Heart right ventricle (tissue), 16 donors: Measurements from ENCODE around the gene SHROOM3. TPM values are rescaled to one million over a fixed set of nuclear protein-coding genes. Genes with fewer than 3 reads are reported as not detected.

ENCODE experiments used
- ATAC-seq, 8 donors: fragments of 200-7000 bp; cut with Tn5 transposase; one replicate each; pipeline ENCODE4 v1.9.1; 2020; ENCODE audit warnings: mild to moderate bottlenecking in 8 of 8, moderate library complexity in 8 of 8, moderate number of reproducible peaks in 1 of 8
- DNase-seq, 2 donors: peaks; one replicate each; pipeline ENCODE4 v3.0.0-alpha.2; 2020
- H3K27ac ChIP-seq, 10 donors: fragments of 200-600 bp; sonication (generic) in 2 of 10; one replicate each; pipeline versions ENCODE4 v1.5.0 to v1.8.0; 2020 to 2022; ENCODE audit warnings: mild to moderate bottlenecking in 3 of 10
- H3K27me3 ChIP-seq, 7 donors: fragments of 200-600 bp; one replicate each; pipeline ENCODE4 v1.8.0; 2021 to 2022; ENCODE audit warnings: mild to moderate bottlenecking in 2 of 7
- H3K36me3 ChIP-seq, 9 donors: fragments of 200-600 bp; sonication (generic) in 1 of 9; one replicate each; pipeline versions ENCODE4 v1.5.0 to v1.8.0; 2020 to 2022; ENCODE audit warnings: mild to moderate bottlenecking in 2 of 9
- H3K4me1 ChIP-seq, 9 donors: fragments of 200-600 bp; sonication (generic) in 1 of 9; one replicate each; pipeline versions ENCODE4 v1.5.0 to v1.8.0; 2020 to 2022; ENCODE audit warnings: mild to moderate bottlenecking in 4 of 9
- H3K4me3 ChIP-seq, 10 donors: fragments of 200-600 bp; sonication (generic) in 2 of 10; one replicate each; pipeline versions ENCODE4 v1.5.0 to v1.8.0; 2020 to 2022; ENCODE audit warnings: mild to moderate bottlenecking in 7 of 10, moderate library complexity in 2 of 10
- H3K9me3 ChIP-seq, 11 donors: fragments of 200-600 bp in 10 of 11; sonication (generic) in 2 of 11; one replicate each; pipeline versions ENCODE4 v1.5.0 to v1.8.0; 2013 to 2022; ENCODE audit warnings: mild to moderate bottlenecking in 2 of 11, control low read depth in 1 of 11, moderate library complexity in 1 of 11
- WGBS, 2 donors: extraction: QIAGEN DNeasy Blood & Tissue Kit; methylation state at CpG; one replicate each; pipeline ENCODE4 v1.1.7; 2013; ENCODE audit warnings: inconsistent platforms in 1 of 2; 5-methylcytosine and 5-hydroxymethylcytosine counted together
- intact Hi-C, 10 donors: fragments of 100-400 bp; cut with DNase I; formaldehyde crosslinking; loops; one replicate each; pipeline versions ENCODE4 v1.11.1 to v1.14.2; 2022
- polyA plus RNA-seq, 2 donors: library from polyadenylated mRNA; stranded (reverse); fragments of 200-250 nt; gene quantifications; one replicate each; pipeline ENCODE4 v1.2.3, GENCODE V29; 2013
- total RNA-seq, 10 donors: library from RNA; stranded (reverse); fragmentation: NEBNext Ultra II Directional in 3 of 10; extraction: Animal tissue kit (Norgen Biotek cat#: 25700) in 3 of 10; gene quantifications; one replicate each; pipeline versions ENCODE4 v1.2.1 to v1.2.4, GENCODE V29; 2021 to 2023
- TF ChIP-seq, protein P1 (sequence below), 9 donors: fragments of 200-600 bp; sonication (generic) in 2 of 9; IDR thresholded peaks; one replicate each; pipeline versions ENCODE4 v1.5.0 to v1.8.0; 2021 to 2022; ENCODE audit warnings: antibody characterized with exemption in 9 of 9, mild to moderate bottlenecking in 5 of 9, moderate library complexity in 1 of 9
- donor health status: Arrhythmogenic right ventricular cardiomyopathy.
- donor health status: ischemic (EF 13 %, LVEDD 7.1; RV severe dilation, severe dysfunction).
- donor health status: healthy with polysubstance abuse.
- donor health status: DM: no; HTN: yes; CAD: no.
- donor health status: DM: no; HTN: no; CAD: no.
- donor health status: ischemic (EF 25% LVEDD 6.9; RV normal size, moderate dysfunction).
- donor health status: ischemic (EF 25% LVEDD 5.7; RV mildly dilated, moderate dysfunction).
- donor health status: healthy.
- donor health status: DM: yes; HTN: yes; CAD: no.
- donor health status: Ischemic cardiomyopathy.
- donor health status: ischemic (EF 35%, LVEDD 5.7; RV mildly dilated, moderate dysfunction).
- donor health status: nonischemic (EF 11% LVEDD 7.7; RV severe dilation, severe dysfunction).
- donor health status: DM: yes; HTN: yes; CAD: no.
- donor health status: PGD.
- donor health status: ischemic (EF 29% LVEDD 5.4; RV normal size, mild dysfunction).
- donor health status: nonischemic (EF 23%, LVEDD 6.1; RV moderate dilation, normal function).

The SHROOM3 gene
- total and polyA plus RNA-seq, 12 donors = 1.7 to 33.3 (median 15.9) TPM

DNA sequence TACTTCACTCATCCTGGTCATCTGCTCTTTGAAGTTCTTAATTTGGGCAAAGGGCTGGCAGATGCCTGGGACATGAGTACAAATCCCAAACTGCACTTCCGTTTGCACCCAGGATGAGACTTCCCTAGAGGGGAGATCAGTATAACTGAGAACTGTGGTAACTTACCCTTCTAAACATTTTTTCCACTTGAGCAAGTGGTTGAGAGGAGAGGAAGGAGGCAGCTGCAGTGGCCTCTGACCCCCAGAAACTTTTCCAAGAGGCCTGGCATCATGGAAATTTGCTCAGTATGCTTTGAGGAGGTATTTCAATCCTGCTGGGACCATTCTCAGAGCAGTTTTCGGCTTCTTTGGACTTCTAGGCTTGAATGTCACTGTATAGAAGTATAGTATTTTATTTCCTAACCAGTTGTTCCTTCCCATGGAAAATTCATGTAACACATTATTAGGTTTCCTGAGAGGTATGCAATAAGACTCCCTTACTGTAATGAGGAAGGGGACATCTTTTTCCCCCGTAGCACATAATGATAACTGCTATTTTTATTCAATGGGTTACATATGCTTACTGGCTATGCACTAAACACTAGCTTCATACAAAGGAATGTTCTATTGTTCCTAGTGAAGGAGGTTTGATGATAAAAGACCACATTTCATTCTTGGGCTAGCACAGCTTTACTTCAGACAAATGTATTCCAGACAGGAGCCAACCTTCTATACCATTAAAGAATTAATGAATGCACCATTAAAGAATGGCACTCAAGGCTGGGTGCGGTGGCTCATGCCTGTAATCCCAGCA, 129.3 kb downstream of the SHROOM3 start:
- peak overlapping the region in 2 of 10 donors; percentile 16 to 63 for H3K27ac ChIP-seq

DNA sequence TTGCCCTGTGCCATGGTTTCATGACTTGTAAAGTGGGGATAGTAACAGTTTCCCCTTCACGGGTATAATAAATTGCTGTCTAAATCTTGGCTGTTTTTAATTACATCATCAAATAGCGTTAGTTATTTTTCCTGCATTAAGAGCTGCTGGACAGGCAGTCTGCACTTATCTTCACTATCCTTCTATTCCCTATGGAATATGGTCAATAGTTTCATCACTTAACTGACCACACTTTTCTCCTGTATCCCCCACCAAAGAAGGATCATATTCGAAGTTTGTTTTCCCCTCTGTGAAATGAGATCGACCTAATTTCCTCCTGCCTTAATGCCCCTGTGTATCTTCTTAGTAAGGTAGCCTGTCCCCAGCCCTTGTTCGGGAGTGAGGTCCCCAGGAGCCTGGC, 133.2 kb downstream of the SHROOM3 start:
- no peak for ATAC-seq
- no peak for DNase-seq
- Histone ChIP-seq H3K27me3 (no peaks in the 10 kb centered on the region), H3K36me3 (no peaks in the 10 kb centered on the region), H3K27ac (no peak overlapping the region), H3K4me3 (no peak overlapping the region), H3K9me3 (no peaks in the 10 kb centered on the region), H3K4me1 (peaks cover 0 to 42% (median 7%) of the 10 kb centered on the region in 9 donors)
- WGBS, 2 donors = 71 to 76% methylated on average over 5 of the region's 5 CpGs
- intact Hi-C loops = loop anchor here in 1 of 10 donors (2.0 kb wide), 1 partner anchor 41 kb away; no protein-coding TSS in a partner anchor
- TF ChIP-seq, protein P1, sequence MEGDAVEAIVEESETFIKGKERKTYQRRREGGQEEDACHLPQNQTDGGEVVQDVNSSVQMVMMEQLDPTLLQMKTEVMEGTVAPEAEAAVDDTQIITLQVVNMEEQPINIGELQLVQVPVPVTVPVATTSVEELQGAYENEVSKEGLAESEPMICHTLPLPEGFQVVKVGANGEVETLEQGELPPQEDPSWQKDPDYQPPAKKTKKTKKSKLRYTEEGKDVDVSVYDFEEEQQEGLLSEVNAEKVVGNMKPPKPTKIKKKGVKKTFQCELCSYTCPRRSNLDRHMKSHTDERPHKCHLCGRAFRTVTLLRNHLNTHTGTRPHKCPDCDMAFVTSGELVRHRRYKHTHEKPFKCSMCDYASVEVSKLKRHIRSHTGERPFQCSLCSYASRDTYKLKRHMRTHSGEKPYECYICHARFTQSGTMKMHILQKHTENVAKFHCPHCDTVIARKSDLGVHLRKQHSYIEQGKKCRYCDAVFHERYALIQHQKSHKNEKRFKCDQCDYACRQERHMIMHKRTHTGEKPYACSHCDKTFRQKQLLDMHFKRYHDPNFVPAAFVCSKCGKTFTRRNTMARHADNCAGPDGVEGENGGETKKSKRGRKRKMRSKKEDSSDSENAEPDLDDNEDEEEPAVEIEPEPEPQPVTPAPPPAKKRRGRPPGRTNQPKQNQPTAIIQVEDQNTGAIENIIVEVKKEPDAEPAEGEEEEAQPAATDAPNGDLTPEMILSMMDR (IDR thresholded peaks at IDR 0.05) = no peak

More for the DNA sequence above, 129.3 kb downstream of the SHROOM3 start:
- Histone ChIP-seq H3K4me1 (peaks cover 0 to 40% (median 23%) of the 10 kb centered on the region in 9 donors), H3K9me3 (no peaks in the 10 kb centered on the region), H3K36me3 (no peaks in the 10 kb centered on the region), H3K27me3 (no peaks in the 10 kb centered on the region), H3K4me3 (no peak overlapping the region)
- intact Hi-C loops = no loop called here
- TF ChIP-seq, protein P1 (IDR thresholded peaks at IDR 0.05) = no peak
- DNase-seq (no peak), ATAC-seq (no peak)
- WGBS, 2 donors = 79 to 82% methylated on average over 4 of the region's 4 CpGs

DNA sequence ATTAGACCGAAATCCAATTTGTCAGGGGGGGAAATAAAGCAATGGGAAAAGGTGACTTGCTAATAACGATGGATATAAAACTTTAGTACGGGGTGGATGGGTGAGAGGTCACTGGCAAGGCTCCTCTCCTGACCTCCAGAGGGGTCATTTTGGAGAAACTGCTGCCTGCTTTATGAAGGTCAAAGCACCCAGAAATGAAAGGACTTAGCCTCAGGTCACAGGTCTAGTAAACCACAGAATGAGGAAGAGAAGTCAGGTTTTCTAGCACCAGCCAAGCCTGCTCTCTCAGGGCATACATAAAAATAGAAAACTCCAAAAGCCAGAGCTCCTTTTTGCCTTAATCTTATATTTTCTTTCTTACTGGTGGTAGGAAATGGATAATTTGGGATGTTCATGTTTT, 134.2 kb downstream of the SHROOM3 start:
- intact Hi-C loops = loop anchor here in 1 of 10 donors (2.0 kb wide), 1 partner anchor 42 kb away; no protein-coding TSS in a partner anchor
- WGBS, 2 donors = 83 to 86% methylated on average over 3 of the region's 3 CpGs
- no peak for ATAC-seq

DNA sequence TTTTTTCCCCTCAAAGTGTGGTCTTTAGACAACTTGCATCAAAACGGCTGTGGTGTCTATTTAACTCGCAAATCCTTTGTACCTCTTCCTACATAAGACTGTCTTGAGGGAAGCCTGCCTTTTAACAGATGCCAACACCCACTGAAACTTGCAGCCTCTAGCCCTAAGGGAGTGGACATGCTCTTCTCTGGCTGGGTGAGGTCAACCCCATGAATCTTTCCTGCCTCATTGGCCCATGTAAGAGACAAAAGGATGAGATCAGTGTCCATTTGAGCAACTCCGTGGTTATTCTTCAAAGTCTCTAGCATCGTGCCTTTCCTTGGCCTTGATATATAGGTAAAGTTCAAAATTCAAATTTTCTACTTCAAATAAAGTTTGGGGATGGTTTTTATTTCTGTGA, 134.7 kb downstream of the SHROOM3 start:
- Histone ChIP-seq H3K9me3 (no peaks in the 10 kb centered on the region), H3K27ac (no peak overlapping the region), H3K4me1 (peaks cover 0 to 30% (median 4%) of the 10 kb centered on the region in 9 donors), H3K36me3 (no peaks in the 10 kb centered on the region), H3K4me3 (no peak overlapping the region), H3K27me3 (no peaks in the 10 kb centered on the region)
- WGBS, 2 donors = 81 to 82% methylated on average over 4 of the region's 4 CpGs
- TF ChIP-seq, protein P1 (IDR thresholded peaks at IDR 0.05) = no peak
- DNase-seq (no peak), ATAC-seq (peak in 1 of 8 donors; percentile 46)
- intact Hi-C loops = loop anchor here in 1 of 10 donors (2.0 kb wide), 1 partner anchor 43 kb away; no protein-coding TSS in a partner anchor

More for the DNA sequence above, 134.2 kb downstream of the SHROOM3 start:
- DNase-seq = no peak
- TF ChIP-seq, protein P1 (IDR thresholded peaks at IDR 0.05) = no peak
- Histone ChIP-seq H3K4me3 (no peak overlapping the region), H3K36me3 (no peaks in the 10 kb centered on the region), H3K27ac (no peak overlapping the region), H3K9me3 (no peaks in the 10 kb centered on the region), H3K4me1 (peaks cover 0 to 33% (median 4%) of the 10 kb centered on the region in 9 donors), H3K27me3 (no peaks in the 10 kb centered on the region)
